ENCODE results near the gene SFI1.

The SFI1 gene

DNA sequence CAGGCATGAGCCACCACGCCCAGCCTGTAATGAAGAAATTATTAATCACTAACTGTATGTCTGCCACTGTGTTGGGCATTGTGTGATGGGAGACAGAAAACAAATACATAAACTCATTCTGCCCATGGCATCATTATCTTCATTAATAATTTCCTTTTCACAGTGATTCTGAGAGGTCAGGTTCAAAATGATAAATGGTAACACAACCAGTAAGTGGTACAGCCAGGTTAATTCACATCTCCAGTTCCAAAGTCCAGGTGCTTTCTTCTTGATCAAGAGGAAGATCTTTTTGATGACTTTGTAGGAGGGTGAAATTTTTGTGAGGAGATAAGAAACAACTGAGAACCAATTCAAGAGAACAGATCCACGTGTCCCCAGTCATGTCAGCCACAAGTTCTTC lies 98.9 kb downstream of the SFI1 start:
- DNase-seq (ENCODE audit: low read depth) = no peak
- no peak overlapping the region for H3K4me3 ChIP-seq (ENCODE audit: low read length)
- TF ChIP-seq, protein P1, sequence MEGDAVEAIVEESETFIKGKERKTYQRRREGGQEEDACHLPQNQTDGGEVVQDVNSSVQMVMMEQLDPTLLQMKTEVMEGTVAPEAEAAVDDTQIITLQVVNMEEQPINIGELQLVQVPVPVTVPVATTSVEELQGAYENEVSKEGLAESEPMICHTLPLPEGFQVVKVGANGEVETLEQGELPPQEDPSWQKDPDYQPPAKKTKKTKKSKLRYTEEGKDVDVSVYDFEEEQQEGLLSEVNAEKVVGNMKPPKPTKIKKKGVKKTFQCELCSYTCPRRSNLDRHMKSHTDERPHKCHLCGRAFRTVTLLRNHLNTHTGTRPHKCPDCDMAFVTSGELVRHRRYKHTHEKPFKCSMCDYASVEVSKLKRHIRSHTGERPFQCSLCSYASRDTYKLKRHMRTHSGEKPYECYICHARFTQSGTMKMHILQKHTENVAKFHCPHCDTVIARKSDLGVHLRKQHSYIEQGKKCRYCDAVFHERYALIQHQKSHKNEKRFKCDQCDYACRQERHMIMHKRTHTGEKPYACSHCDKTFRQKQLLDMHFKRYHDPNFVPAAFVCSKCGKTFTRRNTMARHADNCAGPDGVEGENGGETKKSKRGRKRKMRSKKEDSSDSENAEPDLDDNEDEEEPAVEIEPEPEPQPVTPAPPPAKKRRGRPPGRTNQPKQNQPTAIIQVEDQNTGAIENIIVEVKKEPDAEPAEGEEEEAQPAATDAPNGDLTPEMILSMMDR (conservative IDR thresholded peaks at IDR 0.05; ENCODE audit: low read length) = no peak

DNA sequence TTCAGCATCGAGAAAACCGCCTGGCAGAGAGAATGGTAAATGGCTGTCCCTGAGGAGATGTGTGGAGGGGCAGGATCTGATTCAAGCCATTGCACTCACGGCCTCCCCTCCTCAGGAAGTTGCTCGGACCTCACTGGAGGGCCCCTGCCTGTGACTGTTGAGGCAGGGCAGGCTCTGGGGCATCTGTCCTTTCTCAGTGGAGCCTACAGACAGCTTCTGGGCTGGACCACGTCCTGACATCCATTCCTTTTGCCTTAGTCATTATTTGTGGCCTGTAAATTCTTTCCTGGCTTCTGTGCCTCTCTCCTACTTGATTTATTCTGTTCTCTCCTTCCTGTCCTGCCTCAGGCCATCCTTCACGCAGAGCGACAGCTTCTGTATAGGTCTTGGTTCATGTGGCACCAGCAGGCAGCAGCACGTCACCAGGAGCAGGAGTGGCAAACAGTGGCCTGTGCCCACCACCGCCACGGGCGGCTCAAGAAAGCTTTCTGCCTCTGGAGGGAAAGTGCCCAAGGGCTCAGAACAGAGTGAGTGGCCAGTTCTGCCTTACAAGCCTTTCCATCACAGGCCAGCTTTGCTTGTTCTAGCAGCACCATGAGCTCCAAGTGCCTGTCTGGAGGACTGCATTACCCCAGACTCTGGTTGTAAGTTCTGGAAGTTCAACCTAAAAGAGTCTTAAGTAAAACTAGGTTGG lies 106.1 kb downstream of the SFI1 start:
- no peak overlapping the region for H3K4me3 ChIP-seq (ENCODE audit: low read length)
- TF ChIP-seq, protein P1 (conservative IDR thresholded peaks at IDR 0.05; ENCODE audit: low read length) = no peak
- peak; percentile 93 for DNase-seq (ENCODE audit: low read depth)

DNA sequence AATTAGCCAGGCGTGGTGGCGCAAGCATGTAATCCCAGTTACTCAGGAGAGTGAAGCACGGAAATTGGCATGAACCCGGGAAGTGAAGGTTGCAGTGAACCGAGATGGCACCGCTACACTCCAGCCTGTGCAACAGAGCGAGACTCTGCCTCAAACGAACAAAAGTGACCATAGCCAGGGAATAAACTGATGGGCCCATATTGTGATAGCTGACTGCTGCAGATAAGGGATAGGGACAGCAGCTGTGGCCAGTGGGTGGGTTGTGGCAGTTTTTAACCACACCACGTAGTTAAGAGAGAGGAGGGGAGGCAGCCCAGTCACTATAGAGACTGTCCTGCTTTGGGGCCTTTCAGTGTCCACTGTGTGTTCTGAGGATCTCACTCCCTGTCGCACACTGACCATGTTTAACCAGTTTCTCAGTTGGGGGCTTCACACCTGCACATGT lies 106.8 kb downstream of the SFI1 start:
- TF ChIP-seq, protein P1 (conservative IDR thresholded peaks at IDR 0.05; ENCODE audit: low read length) = no peak
- no peak overlapping the region for H3K4me3 ChIP-seq (ENCODE audit: low read length)
- no peak for DNase-seq (ENCODE audit: low read depth)

DNA sequence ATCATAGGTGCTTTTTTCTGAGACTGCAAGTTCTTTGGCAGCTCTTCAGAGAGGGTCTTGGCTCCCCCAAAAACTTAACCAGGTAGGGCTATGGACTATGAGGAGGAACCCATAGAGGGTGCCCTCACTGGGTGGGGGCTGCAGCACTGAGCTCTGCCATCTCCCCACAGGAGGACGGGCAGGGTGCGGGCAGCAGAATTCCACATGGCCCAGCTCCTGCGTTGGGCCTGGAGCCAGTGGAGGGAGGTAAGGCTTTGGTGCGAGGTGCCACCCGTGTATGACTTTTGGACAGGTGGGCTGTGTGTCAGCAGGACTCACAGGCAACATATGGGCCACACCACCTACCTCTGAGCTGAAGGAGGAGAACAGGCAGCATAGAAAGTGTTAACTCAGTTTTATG lies 107.2 kb downstream of the SFI1 start:
- no peak for DNase-seq (ENCODE audit: low read depth)
- TF ChIP-seq, protein P1 (conservative IDR thresholded peaks at IDR 0.05; ENCODE audit: low read length) = no peak
- no peak overlapping the region for H3K4me3 ChIP-seq (ENCODE audit: low read length)

DNA sequence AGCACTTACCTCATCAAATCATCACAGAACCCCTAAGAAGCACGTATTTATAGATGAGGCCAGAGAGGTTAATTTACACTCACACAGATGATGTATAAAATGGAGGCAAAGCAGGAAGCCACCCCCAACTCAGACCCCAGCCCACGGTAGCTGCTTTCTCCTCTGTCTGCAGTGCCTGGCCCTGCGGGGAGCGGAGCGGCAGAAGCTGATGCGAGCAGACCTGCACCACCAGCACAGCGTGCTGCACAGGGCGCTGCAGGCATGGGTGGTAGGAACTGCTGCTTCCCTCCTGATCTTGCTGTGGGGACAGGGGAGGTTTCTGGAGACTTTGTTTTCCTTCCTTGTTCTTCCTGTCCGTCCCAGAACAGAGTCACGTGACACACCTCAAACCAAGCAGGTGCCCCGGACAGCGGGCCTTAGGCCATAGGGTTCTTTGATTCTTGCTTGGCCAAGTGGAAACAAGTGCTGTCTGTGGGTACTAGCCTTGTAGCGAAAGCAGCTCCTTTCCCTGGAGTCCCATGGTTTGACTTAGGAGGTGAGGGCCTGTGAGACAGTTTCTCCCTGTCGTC lies 107.9 kb downstream of the SFI1 start:
- DNase-seq (ENCODE audit: low read depth) = no peak
- TF ChIP-seq, protein P1 (conservative IDR thresholded peaks at IDR 0.05; ENCODE audit: low read length) = no peak
- H3K4me3 ChIP-seq (ENCODE audit: low read length) = no peak overlapping the region

DNA sequence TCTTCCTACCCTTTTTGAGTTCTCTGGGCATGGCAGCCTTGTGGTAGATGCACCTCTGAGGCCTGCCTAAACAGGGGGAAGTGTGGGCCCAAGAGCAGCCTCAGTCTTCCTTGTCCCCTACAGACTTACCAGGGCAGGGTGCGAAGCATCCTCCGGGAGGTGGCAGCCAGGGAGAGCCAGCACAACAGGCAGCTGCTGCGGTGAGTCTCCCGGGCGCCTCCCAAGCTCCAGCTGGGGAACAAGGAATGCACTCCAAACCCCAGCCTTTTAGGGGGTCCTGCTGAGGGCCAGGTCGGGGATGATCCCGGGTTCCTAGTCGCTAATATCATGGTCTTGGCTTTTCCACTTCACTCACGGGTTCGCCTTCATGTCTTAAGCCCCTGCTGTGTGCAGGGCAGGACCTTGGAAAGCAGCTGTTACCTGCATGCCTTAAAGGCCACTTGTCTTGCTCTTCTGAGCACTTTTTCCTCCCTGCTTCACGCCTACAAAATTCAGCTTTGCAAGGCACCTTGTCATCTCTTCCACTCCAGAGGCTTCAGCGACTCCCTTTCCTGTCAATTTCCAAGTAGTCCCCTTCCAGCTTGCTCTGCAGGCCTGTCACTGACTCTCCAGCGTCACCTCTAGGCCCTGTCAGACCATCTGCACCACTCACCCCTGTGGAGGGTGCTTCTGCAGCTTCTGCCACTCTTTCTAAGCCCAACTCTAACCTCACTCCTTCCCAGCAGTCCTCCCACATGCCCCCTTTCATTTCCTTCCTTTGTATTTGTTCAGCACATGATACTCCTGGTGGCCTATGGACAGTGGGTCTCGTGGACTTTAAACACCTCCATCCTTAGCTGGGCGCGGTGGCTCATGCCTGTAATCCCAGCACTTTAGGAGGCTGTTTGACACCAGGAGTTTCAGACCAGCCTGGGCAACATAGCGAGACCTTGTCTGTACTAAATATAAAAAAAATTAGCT lies 108.7 kb downstream of the SFI1 start:
- no peak overlapping the region for H3K4me3 ChIP-seq (ENCODE audit: low read length)
- TF ChIP-seq, protein P1 (conservative IDR thresholded peaks at IDR 0.05; ENCODE audit: low read length) = no peak
- DNase-seq (ENCODE audit: low read depth) = no peak
